ENCODE results near the gene PNMA6E. TPM values are rescaled to one million over a fixed set of nuclear protein-coding genes. Genes with fewer than 3 reads are reported as not detected.

The PNMA6E gene
- total and polyA plus RNA-seq, 2 donors (not counting 1 experiment from before 2014, with no cell fraction given): not detected

- no peak overlapping the region for H3K4me2 ChIP-seq (replicated peaks; ENCODE audit: low read depth, low read length, poor library complexity, severe bottlenecking)
- H3K4me1 ChIP-seq (ENCODE audit: control insufficient read depth in 2 of 2, insufficient read depth in 2 of 2, low read length in 2 of 2): no peaks in the 10 kb centered on the region
- no peaks in the 10 kb centered on the region for H4K20me1 ChIP-seq (ENCODE audit: control insufficient read depth, insufficient read depth, low read length, poor library complexity, severe bottlenecking)
- TF ChIP-seq CTCF (IDR thresholded peaks at IDR 0.05) (no peak), EZH2 (IDR thresholded peaks at IDR 0.05; ENCODE audit: borderline replicate concordance, insufficient read depth, low read depth, low read length, poor library complexity, severe bottlenecking) (no peak)
- no peak overlapping the region for H3K27ac Mint-ChIP-seq
- ChIA-PET POLR2A (no interaction called here), CTCF (no interaction called here)
- no peaks in the 10 kb centered on the region for H3K27me3 ChIP-seq (replicated peaks in 1 of 4; ENCODE audit: control extremely low read depth in 1 of 4, control insufficient read depth in 3 of 4, insufficient read depth in 4 of 4, low read length in 3 of 4)
- 87% methylated on average over 3 of the region's 5 CpGs for WGBS (ENCODE audit: insufficient coverage)
- no peaks in the 10 kb centered on the region for H3K27me3 Mint-ChIP-seq
- no peaks in the 10 kb centered on the region for H3K9me3 Mint-ChIP-seq (ENCODE audit: insufficient read depth)
- no peak for ATAC-seq (ENCODE audit: low read depth)
- intact Hi-C loops (cut with micrococcal nuclease): no loop called here
- H3K4me3 ChIP-seq (ENCODE audit: control extremely low read depth in 1 of 5, extremely low read depth in 1 of 5, insufficient read depth in 1 of 5, low read depth in 2 of 5, low read length in 4 of 5): no peak overlapping the region
- H3K4me3 Mint-ChIP-seq: no peak overlapping the region
- H3K4me1 Mint-ChIP-seq: no peaks in the 10 kb centered on the region
- H3K9ac ChIP-seq (ENCODE audit: low read length): no peak overlapping the region
- H3K79me2 ChIP-seq (ENCODE audit: control insufficient read depth, insufficient read depth, low read length): no peaks in the 10 kb centered on the region
- H2AFZ ChIP-seq (ENCODE audit: insufficient read depth, low read depth, low read length, poor library complexity, severe bottlenecking): no peak overlapping the region
- no peak overlapping the region for H3K27ac ChIP-seq (ENCODE audit: low read length in 2 of 2)
- H3K36me3 ChIP-seq (replicated peaks in 1 of 2; ENCODE audit: control extremely low read depth in 1 of 2, control insufficient read depth in 1 of 2, extremely low read depth in 1 of 2, insufficient read depth in 2 of 2, low read length in 1 of 2): no peaks in the 10 kb centered on the region
- no peaks in the 10 kb centered on the region for H3K9me3 ChIP-seq (ENCODE audit: control extremely low read depth in 1 of 3, control insufficient read depth in 2 of 3, insufficient read depth in 1 of 3, low read length in 2 of 3)
- no peak for DNase-seq
Observed at GRCh38 chrX:153442463-153442862, 41.3 kb upstream of the PNMA6E start.

- Histone ChIP-seq H3K27ac (ENCODE audit: low read length in 2 of 2) (no peak overlapping the region), H3K4me3 (ENCODE audit: control extremely low read depth in 1 of 5, extremely low read depth in 1 of 5, insufficient read depth in 1 of 5, low read depth in 2 of 5, low read length in 4 of 5) (no peak overlapping the region), H3K36me3 (replicated peaks in 1 of 2; ENCODE audit: control extremely low read depth in 1 of 2, control insufficient read depth in 1 of 2, extremely low read depth in 1 of 2, insufficient read depth in 2 of 2, low read length in 1 of 2) (no peaks in the 10 kb centered on the region), H3K9me3 (ENCODE audit: control extremely low read depth in 1 of 3, control insufficient read depth in 2 of 3, insufficient read depth in 1 of 3, low read length in 2 of 3) (no peaks in the 10 kb centered on the region), H3K4me1 (ENCODE audit: control insufficient read depth in 2 of 2, insufficient read depth in 2 of 2, low read length in 2 of 2) (no peaks in the 10 kb centered on the region), H3K9ac (ENCODE audit: low read length) (no peak overlapping the region), H3K4me2 (replicated peaks; ENCODE audit: low read depth, low read length, poor library complexity, severe bottlenecking) (no peak overlapping the region), H2AFZ (ENCODE audit: insufficient read depth, low read depth, low read length, poor library complexity, severe bottlenecking) (no peak overlapping the region), H4K20me1 (ENCODE audit: control insufficient read depth, insufficient read depth, low read length, poor library complexity, severe bottlenecking) (no peaks in the 10 kb centered on the region), H3K79me2 (ENCODE audit: control insufficient read depth, insufficient read depth, low read length) (no peaks in the 10 kb centered on the region), H3K27me3 (replicated peaks in 1 of 4; ENCODE audit: control extremely low read depth in 1 of 4, control insufficient read depth in 3 of 4, insufficient read depth in 4 of 4, low read length in 3 of 4) (no peaks in the 10 kb centered on the region)
- H3K27me3 Mint-ChIP-seq: no peaks in the 10 kb centered on the region
- H3K4me3 Mint-ChIP-seq: no peak overlapping the region
- H3K9me3 Mint-ChIP-seq (ENCODE audit: insufficient read depth): no peaks in the 10 kb centered on the region
- no peak for DNase-seq
- no peak overlapping the region for H3K27ac Mint-ChIP-seq
- ChIA-PET CTCF (no interaction called here), POLR2A (no interaction called here)
- no peak for TF ChIP-seq CTCF (IDR thresholded peaks at IDR 0.05)
- TF ChIP-seq EZH2 (IDR thresholded peaks at IDR 0.05; ENCODE audit: borderline replicate concordance, insufficient read depth, low read depth, low read length, poor library complexity, severe bottlenecking): no peak
- 91% methylated on average over 7 of the region's 9 CpGs for WGBS (ENCODE audit: insufficient coverage)
- intact Hi-C loops (cut with micrococcal nuclease): no loop called here
- no peak for ATAC-seq (ENCODE audit: low read depth)
- no peaks in the 10 kb centered on the region for H3K4me1 Mint-ChIP-seq
Observed at GRCh38 chrX:153441981-153442380, 40.8 kb upstream of the PNMA6E start.

All from B cell (primary cell).